ENCODE results near the gene MATR3. TPM values are rescaled to one million over a fixed set of nuclear protein-coding genes. Genes with fewer than 3 reads are reported as not detected.

Gene MATR3
- total RNA-seq, 1 donor from 2014 or later: 197 TPM

GRCh38 chr5:139262742-139263445 is 30.6 kb upstream of the MATR3 start:
- H3K27me3 ChIP-seq: no peaks in the 10 kb centered on the region
- intact Hi-C loops (cut with DNase I): no loop called here
- DNase-seq (peak; percentile 88), ATAC-seq (peak; percentile 99)
- TF ChIP-seq CTCF (IDR thresholded peaks at IDR 0.05): peak; percentile 84
- H3K4me1 ChIP-seq: peaks cover under 1% of the 10 kb centered on the region
- no peak overlapping the region for H3K27ac ChIP-seq
- no peak overlapping the region for H3K4me3 ChIP-seq
- no peaks in the 10 kb centered on the region for H3K9me3 ChIP-seq
- no peaks in the 10 kb centered on the region for H3K36me3 ChIP-seq

- no peaks in the 10 kb centered on the region for H3K27me3 ChIP-seq
- no peaks in the 10 kb centered on the region for H3K9me3 ChIP-seq
- no peaks in the 10 kb centered on the region for H3K36me3 ChIP-seq
- DNase-seq (no peak), ATAC-seq (peak; percentile 4)
- no peak overlapping the region for H3K27ac ChIP-seq
- intact Hi-C loops (cut with DNase I): no loop called here
- no peak for TF ChIP-seq CTCF (IDR thresholded peaks at IDR 0.05)
- H3K4me3 ChIP-seq: no peak overlapping the region
- peaks cover 7% of the 10 kb centered on the region for H3K4me1 ChIP-seq
Observed at GRCh38 chr5:139263536-139263935, 30.0 kb upstream of the MATR3 start.

- ATAC-seq (no peak), DNase-seq (no peak)
- H3K36me3 ChIP-seq: no peaks in the 10 kb centered on the region
- no peak for TF ChIP-seq CTCF (IDR thresholded peaks at IDR 0.05)
- intact Hi-C loops (cut with DNase I): no loop called here
- H3K27ac ChIP-seq: no peak overlapping the region
- H3K9me3 ChIP-seq: no peaks in the 10 kb centered on the region
- peaks cover 11% of the 10 kb centered on the region for H3K4me1 ChIP-seq
- H3K4me3 ChIP-seq: no peak overlapping the region
- no peaks in the 10 kb centered on the region for H3K27me3 ChIP-seq
Observed at GRCh38 chr5:139263946-139264345, 29.6 kb upstream of the MATR3 start.

- no peak for TF ChIP-seq CTCF (IDR thresholded peaks at IDR 0.05)
Observed at GRCh38 chr5:139265001-139265400, 28.5 kb upstream of the MATR3 start.

GRCh38 chr5:139266236-139266635 is 27.3 kb upstream of the MATR3 start:
- no peak for TF ChIP-seq CTCF (IDR thresholded peaks at IDR 0.05)
- no peak overlapping the region for H3K27ac ChIP-seq
- no peaks in the 10 kb centered on the region for H3K9me3 ChIP-seq
- H3K4me3 ChIP-seq: no peak overlapping the region
- H3K4me1 ChIP-seq: peaks cover 14% of the 10 kb centered on the region
- H3K27me3 ChIP-seq: no peaks in the 10 kb centered on the region
- DNase-seq (no peak), ATAC-seq (no peak)
- intact Hi-C loops (cut with DNase I): no loop called here
- no peaks in the 10 kb centered on the region for H3K36me3 ChIP-seq

More at GRCh38 chr5:139265001-139265400, 28.5 kb upstream of the MATR3 start:
- peaks cover 14% of the 10 kb centered on the region for H3K4me1 ChIP-seq
- DNase-seq (no peak), ATAC-seq (no peak)
- H3K36me3 ChIP-seq: no peaks in the 10 kb centered on the region
- H3K27me3 ChIP-seq: no peaks in the 10 kb centered on the region
- no peak overlapping the region for H3K27ac ChIP-seq
- H3K4me3 ChIP-seq: no peak overlapping the region
- intact Hi-C loops (cut with DNase I): no loop called here
- no peaks in the 10 kb centered on the region for H3K9me3 ChIP-seq

Data from upper lobe of right lung (tissue), 1 donor.